Measurements from ENCODE around the gene SDK1. TPM values are rescaled to one million over a fixed set of nuclear protein-coding genes. Genes with fewer than 3 reads are reported as not detected.

SDK1 gene
- total RNA-seq, 1 donor from 2014 or later, result 5.4 TPM

- Mint-ChIP-seq H3K27me3 (ENCODE audit: unreplicated experiment) (no peaks in the 10 kb centered on the region), H3K36me3 (ENCODE audit: unreplicated experiment) (no peaks in the 10 kb centered on the region), H3K27ac (ENCODE audit: unreplicated experiment) (peak overlapping the region; percentile 83), H3K4me1 (ENCODE audit: unreplicated experiment) (peaks cover 22% of the 10 kb centered on the region), H3K4me3 (ENCODE audit: unreplicated experiment) (no peak overlapping the region), H3K9me3 (ENCODE audit: unreplicated experiment) (no peaks in the 10 kb centered on the region)
- TF ChIP-seq CTCF (IDR thresholded peaks at IDR 0.05), result peak; percentile 59
- no peak for DNase-seq (ENCODE audit: extremely low spot score, unreplicated experiment)
Observed at GRCh38 chr7:3922175-3922635, 621.2 kb downstream of the SDK1 start.

GRCh38 chr7:3923307-3923918, 622.4 kb downstream of the SDK1 start:
- H3K9me3 Mint-ChIP-seq (ENCODE audit: unreplicated experiment), result no peaks in the 10 kb centered on the region

GRCh38 chr7:3924277-3924676, 623.2 kb downstream of the SDK1 start:
- no peaks in the 10 kb centered on the region for H3K27me3 Mint-ChIP-seq (ENCODE audit: unreplicated experiment)
- peak; percentile 51 for DNase-seq (ENCODE audit: extremely low spot score, unreplicated experiment)
- no peak for TF ChIP-seq CTCF (IDR thresholded peaks at IDR 0.05)
- no peak overlapping the region for H3K27ac Mint-ChIP-seq (ENCODE audit: unreplicated experiment)
- peaks cover 22% of the 10 kb centered on the region for H3K4me1 Mint-ChIP-seq (ENCODE audit: unreplicated experiment)
- H3K9me3 Mint-ChIP-seq (ENCODE audit: unreplicated experiment), result no peaks in the 10 kb centered on the region
- H3K4me3 Mint-ChIP-seq (ENCODE audit: unreplicated experiment), result no peak overlapping the region
- no peaks in the 10 kb centered on the region for H3K36me3 Mint-ChIP-seq (ENCODE audit: unreplicated experiment)

More at GRCh38 chr7:3923307-3923918, 622.4 kb downstream of the SDK1 start:
- Mint-ChIP-seq H3K27me3 (ENCODE audit: unreplicated experiment) (no peaks in the 10 kb centered on the region), H3K4me1 (ENCODE audit: unreplicated experiment) (peaks cover 22% of the 10 kb centered on the region), H3K4me3 (ENCODE audit: unreplicated experiment) (no peak overlapping the region), H3K27ac (ENCODE audit: unreplicated experiment) (no peak overlapping the region), H3K36me3 (ENCODE audit: unreplicated experiment) (no peaks in the 10 kb centered on the region)
- no peak for DNase-seq (ENCODE audit: extremely low spot score, unreplicated experiment)
- TF ChIP-seq CTCF (IDR thresholded peaks at IDR 0.05), result no peak

GRCh38 chr7:3927446-3928110, 626.5 kb downstream of the SDK1 start:
- peak; percentile 54 for DNase-seq (ENCODE audit: extremely low spot score, unreplicated experiment)
- H3K9me3 Mint-ChIP-seq (ENCODE audit: unreplicated experiment), result no peaks in the 10 kb centered on the region
- TF ChIP-seq CTCF (IDR thresholded peaks at IDR 0.05), result no peak
- no peak overlapping the region for H3K27ac Mint-ChIP-seq (ENCODE audit: unreplicated experiment)
- H3K4me1 Mint-ChIP-seq (ENCODE audit: unreplicated experiment), result peaks cover 6% of the 10 kb centered on the region
- no peaks in the 10 kb centered on the region for H3K36me3 Mint-ChIP-seq (ENCODE audit: unreplicated experiment)
- H3K27me3 Mint-ChIP-seq (ENCODE audit: unreplicated experiment), result no peaks in the 10 kb centered on the region
- H3K4me3 Mint-ChIP-seq (ENCODE audit: unreplicated experiment), result no peak overlapping the region

- no peak for TF ChIP-seq CTCF (IDR thresholded peaks at IDR 0.05)
- H3K4me3 Mint-ChIP-seq (ENCODE audit: unreplicated experiment), result no peak overlapping the region
- H3K9me3 Mint-ChIP-seq (ENCODE audit: unreplicated experiment), result no peaks in the 10 kb centered on the region
- no peaks in the 10 kb centered on the region for H3K4me1 Mint-ChIP-seq (ENCODE audit: unreplicated experiment)
- no peaks in the 10 kb centered on the region for H3K36me3 Mint-ChIP-seq (ENCODE audit: unreplicated experiment)
- H3K27ac Mint-ChIP-seq (ENCODE audit: unreplicated experiment), result no peak overlapping the region
- H3K27me3 Mint-ChIP-seq (ENCODE audit: unreplicated experiment), result no peaks in the 10 kb centered on the region
- DNase-seq (ENCODE audit: extremely low spot score, unreplicated experiment), result peak; percentile 48
Observed at GRCh38 chr7:3928727-3929515, 627.9 kb downstream of the SDK1 start.

Data from osteocyte (in vitro differentiated cells).